ENCODE results near the gene AQP2. TPM values are rescaled to one million over a fixed set of nuclear protein-coding genes. Genes with fewer than 3 reads are reported as not detected.

AQP2 gene
- total and polyA plus RNA-seq, 2 of the 13 experiments (the other 11 are each of a cell fraction or from before 2014, with no cell fraction given) = not detected

DNA sequence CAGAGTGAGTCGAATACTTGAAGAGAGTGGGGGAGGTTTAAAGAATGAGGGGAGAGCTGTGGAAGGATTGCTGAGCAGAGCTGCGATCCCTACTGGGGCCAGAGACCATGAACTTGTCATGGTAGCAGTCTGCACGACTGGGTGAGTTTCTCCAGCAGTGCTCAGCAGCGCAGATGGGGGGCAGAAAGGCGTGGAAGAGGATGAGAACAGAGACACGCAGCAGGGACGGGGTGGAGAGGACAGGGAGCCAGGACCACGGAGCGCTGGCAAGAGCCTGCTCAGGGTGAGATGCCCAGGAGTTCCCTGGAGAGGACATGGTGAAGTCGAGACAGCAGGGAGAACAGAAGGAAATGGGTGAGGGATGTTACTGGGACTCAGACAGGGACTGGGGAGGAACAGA is 20.1 kb downstream of the AQP2 start:
- Histone ChIP-seq H3K27me3 (ENCODE audit: control insufficient read depth in 1 of 2, insufficient read depth in 2 of 2, low read length in 2 of 2) (peaks cover 2 to 51% of the 10 kb centered on the region in 2 experiments), H3K36me3 (replicated peaks in 1 of 2; ENCODE audit: control insufficient read depth in 1 of 2, insufficient read depth in 2 of 2, low read length in 2 of 2) (no peaks in the 10 kb centered on the region), H3K9me3 (ENCODE audit: low read length) (no peaks in the 10 kb centered on the region), H3K27ac (ENCODE audit: extremely low read length, insufficient read depth, low read length) (no peak overlapping the region), H3K79me2 (ENCODE audit: insufficient read depth, low read length) (no peaks in the 10 kb centered on the region), H3K4me3 (replicated peaks in 1 of 3; ENCODE audit: insufficient read depth in 1 of 3, low read depth in 2 of 3, low read length in 3 of 3) (no peak overlapping the region), H4K20me1 (ENCODE audit: insufficient read depth, low read length) (no peaks in the 10 kb centered on the region), H3K4me1 (ENCODE audit: insufficient read depth, low read length) (peaks cover 63% of the 10 kb centered on the region), H3K9ac (ENCODE audit: insufficient read depth, low read depth, low read length) (no peak overlapping the region), H3K4me2 (ENCODE audit: low read depth, low read length) (no peak overlapping the region), H2AFZ (ENCODE audit: low read length) (no peak overlapping the region)
- ATAC-seq (no peak), DNase-seq (ENCODE audit: low spot score) (no peak), FAIRE-seq (no peak)
- ChIA-PET POLR2A (no interaction called here), CTCF (ENCODE audit: low intra/inter-chr PET ratio, low total read pairs) (no interaction called here)
- in situ Hi-C loops (cut with HindIII; ENCODE audit: extremely low pct_ligation_motif_present, low pct_unique_long_range_greater_than_20kb) (loop anchor here (5.0 kb wide), 1 partner anchor 87 kb away; the partner anchor contains the start of gene ASIC1), intact Hi-C loops (cut with micrococcal nuclease; ENCODE audit: unreplicated experiment) (loop anchor here (1.0 kb wide), 1 partner anchor 86 kb away; no protein-coding TSS in a partner anchor)
- no peak for TF ChIP-seq TOPORS (CRISPR knock-in tag; IDR thresholded peaks at IDR 0.05)
- WGBS (ENCODE audit: low lambda C conversion rate) = 31% methylated on average over 10 of the region's 10 CpGs
- no TSS peak for BruUV-seq (replicated peaks)

DNA sequence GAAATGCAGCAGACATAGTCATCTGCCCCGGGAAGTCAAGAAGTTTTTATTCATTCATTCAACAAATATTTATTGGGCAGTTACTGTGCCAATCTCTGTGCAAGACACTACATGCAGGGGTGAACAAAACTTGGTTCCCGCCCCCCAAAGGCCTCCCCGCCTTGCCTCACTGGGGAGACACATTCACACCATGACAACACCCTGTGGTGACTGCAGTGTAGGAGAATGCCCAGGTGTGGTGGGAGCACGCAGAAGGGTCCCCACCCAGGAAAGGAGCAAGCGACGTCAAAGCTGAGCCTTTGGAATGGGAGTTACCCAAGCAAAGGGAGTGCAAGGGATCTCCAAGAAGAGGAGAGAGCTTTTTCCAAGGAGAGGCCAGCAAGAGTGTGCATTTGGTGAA is 20.6 kb downstream of the AQP2 start:
- intact Hi-C loops (cut with micrococcal nuclease; ENCODE audit: unreplicated experiment) = loop anchor here (1.0 kb wide), 1 partner anchor 85 kb away; no protein-coding TSS in a partner anchor
- POLR2A ChIA-PET = no interaction called here
- 62% methylated on average over 6 of the region's 6 CpGs for WGBS (ENCODE audit: low lambda C conversion rate)
- no peak for TF ChIP-seq ZBTB1 (CRISPR knock-in tag; IDR thresholded peaks at IDR 0.05; ENCODE audit: borderline replicate concordance)
- no peak for TF ChIP-seq SRF (IDR thresholded peaks at IDR 0.05; ENCODE audit: low read depth, low read length)
- TF ChIP-seq WIZ (CRISPR knock-in tag; IDR thresholded peaks at IDR 0.05) = no peak
- TF ChIP-seq, protein P1, sequence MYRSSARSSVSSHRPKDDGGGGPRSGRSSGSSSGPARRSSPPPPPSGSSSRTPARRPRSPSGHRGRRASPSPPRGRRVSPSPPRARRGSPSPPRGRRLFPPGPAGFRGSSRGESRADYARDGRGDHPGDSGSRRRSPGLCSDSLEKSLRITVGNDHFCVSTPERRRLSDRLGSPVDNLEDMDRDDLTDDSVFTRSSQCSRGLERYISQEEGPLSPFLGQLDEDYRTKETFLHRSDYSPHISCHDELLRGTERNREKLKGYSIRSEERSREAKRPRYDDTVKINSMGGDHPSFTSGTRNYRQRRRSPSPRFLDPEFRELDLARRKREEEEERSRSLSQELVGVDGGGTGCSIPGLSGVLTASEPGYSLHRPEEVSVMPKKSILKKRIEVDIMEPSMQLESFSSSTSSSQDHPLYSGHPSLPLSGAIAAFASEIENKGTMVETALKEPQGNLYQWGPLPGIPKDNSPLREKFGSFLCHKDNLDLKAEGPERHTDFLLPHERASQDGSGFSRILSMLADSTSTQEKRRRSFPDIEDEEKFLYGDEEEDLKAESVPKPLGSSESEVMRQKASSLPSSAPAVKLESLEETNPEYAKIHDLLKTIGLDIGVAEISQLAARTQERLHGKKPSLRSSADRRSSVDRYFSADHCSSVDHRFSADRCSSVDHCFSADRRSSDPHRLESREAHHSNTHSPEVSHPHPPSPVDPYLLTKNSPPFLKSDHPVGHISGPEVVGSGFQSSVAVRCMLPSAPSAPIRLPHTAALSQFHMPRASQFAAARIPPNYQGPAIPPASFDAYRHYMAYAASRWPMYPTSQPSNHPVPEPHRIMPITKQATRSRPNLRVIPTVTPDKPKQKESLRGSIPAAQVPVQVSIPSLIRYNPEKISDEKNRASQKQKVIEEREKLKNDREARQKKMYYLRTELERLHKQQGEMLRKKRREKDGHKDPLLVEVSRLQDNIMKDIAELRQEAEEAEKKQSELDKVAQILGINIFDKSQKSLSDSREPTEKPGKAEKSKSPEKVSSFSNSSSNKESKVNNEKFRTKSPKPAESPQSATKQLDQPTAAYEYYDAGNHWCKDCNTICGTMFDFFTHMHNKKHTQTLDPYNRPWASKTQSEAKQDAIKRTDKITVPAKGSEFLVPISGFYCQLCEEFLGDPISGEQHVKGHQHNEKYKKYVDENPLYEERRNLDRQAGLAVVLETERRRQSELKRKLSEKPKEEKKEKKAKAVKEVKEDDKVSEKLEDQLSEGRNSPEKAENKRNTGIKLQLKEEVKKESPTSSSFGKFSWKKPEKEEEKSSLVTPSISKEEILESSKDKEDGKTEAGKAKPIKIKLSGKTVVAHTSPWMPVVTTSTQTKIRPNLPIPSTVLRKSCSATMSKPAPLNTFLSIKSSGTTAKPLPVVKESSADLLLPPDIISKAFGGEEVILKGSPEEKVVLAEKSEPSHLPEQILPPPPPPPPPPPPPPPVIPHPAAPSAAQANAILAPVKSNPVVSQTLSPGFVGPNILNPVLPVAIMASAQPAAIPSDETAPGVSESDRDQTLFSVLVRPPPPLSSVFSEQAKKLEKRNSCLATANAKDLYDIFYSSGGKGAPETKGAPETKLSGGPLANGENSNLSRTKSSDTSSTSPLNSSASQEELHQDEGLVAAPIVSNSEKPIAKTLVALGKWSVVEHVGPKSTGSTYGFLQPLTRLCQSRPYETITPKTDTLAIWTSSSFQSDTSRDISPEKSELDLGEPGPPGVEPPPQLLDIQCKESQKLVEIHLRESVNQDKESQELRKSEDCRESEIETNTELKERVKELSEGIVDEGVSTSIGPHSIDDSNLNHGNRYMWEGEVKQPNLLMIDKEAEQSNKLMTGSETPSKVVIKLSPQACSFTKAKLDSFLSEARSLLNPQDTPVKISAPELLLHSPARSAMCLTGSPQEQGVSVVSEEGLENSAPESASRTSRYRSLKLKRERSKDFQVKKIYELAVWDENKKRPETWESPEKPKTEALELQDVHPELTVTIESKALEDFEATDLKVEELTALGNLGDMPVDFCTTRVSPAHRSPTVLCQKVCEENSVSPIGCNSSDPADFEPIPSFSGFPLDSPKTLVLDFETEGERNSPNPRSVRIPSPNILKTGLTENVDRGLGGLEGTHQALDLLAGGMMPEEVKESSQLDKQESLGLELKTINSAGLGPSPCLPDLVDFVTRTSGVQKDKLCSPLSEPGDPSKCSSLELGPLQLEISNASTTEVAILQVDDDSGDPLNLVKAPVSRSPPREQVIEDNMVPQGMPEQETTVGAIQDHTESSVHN (CRISPR knock-in tag; IDR thresholded peaks at IDR 0.05) = no peak
- TF ChIP-seq SNRNP70 (IDR thresholded peaks at IDR 0.05; ENCODE audit: low read depth, low read length) = no peak

More for the DNA sequence above, 20.6 kb downstream of the AQP2 start:
- Histone ChIP-seq H3K4me1 (ENCODE audit: insufficient read depth, low read length) (peaks cover 66% of the 10 kb centered on the region), H3K79me2 (ENCODE audit: insufficient read depth, low read length) (no peaks in the 10 kb centered on the region), H2AFZ (ENCODE audit: low read length) (no peak overlapping the region), H3K4me2 (ENCODE audit: low read depth, low read length) (no peak overlapping the region), H3K9me3 (ENCODE audit: low read length) (no peaks in the 10 kb centered on the region), H3K36me3 (replicated peaks in 1 of 2; ENCODE audit: control insufficient read depth in 1 of 2, insufficient read depth in 2 of 2, low read length in 2 of 2) (no peaks in the 10 kb centered on the region), H3K4me3 (replicated peaks in 1 of 3; ENCODE audit: insufficient read depth in 1 of 3, low read depth in 2 of 3, low read length in 3 of 3) (no peak overlapping the region), H3K27ac (ENCODE audit: extremely low read length, insufficient read depth, low read length) (no peak overlapping the region), H4K20me1 (ENCODE audit: insufficient read depth, low read length) (no peaks in the 10 kb centered on the region), H3K27me3 (ENCODE audit: control insufficient read depth in 1 of 2, insufficient read depth in 2 of 2, low read length in 2 of 2) (peaks cover 2 to 46% of the 10 kb centered on the region in 2 experiments), H3K9ac (ENCODE audit: insufficient read depth, low read depth, low read length) (no peak overlapping the region)
- CTCF ChIA-PET (ENCODE audit: low intra/inter-chr PET ratio, low total read pairs) = no interaction called here
- FAIRE-seq (no peak), DNase-seq (ENCODE audit: low spot score) (no peak), ATAC-seq (no peak)
- in situ Hi-C loops (cut with HindIII; ENCODE audit: extremely low pct_ligation_motif_present, low pct_unique_long_range_greater_than_20kb) = loop anchor here (5.0 kb wide), 1 partner anchor 86 kb away; the partner anchor contains the start of gene ASIC1
- no TSS peak for BruUV-seq (replicated peaks)

All from HepG2 (cell line).